SJCRH30 (cell line): ENCODE data around the gene ATP5F1B. TPM values are rescaled to one million over a fixed set of nuclear protein-coding genes. Genes with fewer than 3 reads are reported as not detected.
"Not testable (repeated sequence)": the region's sequence is repeated elsewhere in the genome, so short reads cannot be mapped to it uniquely, and the experiment has no call there.

Source experiments
- DNase-seq, 2 experiments: peaks; one replicate each; pipeline ENCODE4 v3.0.0-alpha.2; 2015 to 2020
- H3K27ac ChIP-seq: fragments of 250-450 bp; sonication (Bioruptor Pico); 2 replicates; pipeline ENCODE4 v1.5.1; 2020; ENCODE audit warnings: mild to moderate bottlenecking, moderate library complexity
- H3K27me3 ChIP-seq: fragments of 250-450 bp; sonication (Bioruptor Pico); 2 replicates; pipeline ENCODE4 v1.5.1; 2020; ENCODE audit warnings: mild to moderate bottlenecking, moderate library complexity
- H3K36me3 ChIP-seq: fragments of 250-450 bp; sonication (Bioruptor Pico); 2 replicates; pipeline ENCODE4 v1.5.1; 2020; ENCODE audit warnings: mild to moderate bottlenecking, moderate library complexity
- H3K4me1 ChIP-seq: fragments of 250-450 bp; sonication (Bioruptor Pico); 2 replicates; pipeline ENCODE4 v1.5.1; 2020; ENCODE audit warnings: mild to moderate bottlenecking, moderate library complexity
- H3K4me3 ChIP-seq: fragments of 250-450 bp; sonication (Bioruptor Pico); 2 replicates; pipeline ENCODE4 v1.5.1; 2020; ENCODE audit warnings: mild to moderate bottlenecking, moderate library complexity
- H3K9me3 ChIP-seq: fragments of 250-450 bp; sonication (Bioruptor Pico); replicated peaks from 2 replicates; pipeline ENCODE4 v1.5.1; 2020; ENCODE audit warnings: mild to moderate bottlenecking, moderate library complexity
- total RNA-seq: library from RNA; depleted of rRNA; stranded (reverse); fragments of >200 nt; shearing (Covaris generic); gene quantifications from 2 replicates; pipeline ENCODE4 v1.2.3, GENCODE V29; 2014

The ATP5F1B gene
- total RNA-seq, 1 experiment from 2014 or later = 730 TPM

DNA sequence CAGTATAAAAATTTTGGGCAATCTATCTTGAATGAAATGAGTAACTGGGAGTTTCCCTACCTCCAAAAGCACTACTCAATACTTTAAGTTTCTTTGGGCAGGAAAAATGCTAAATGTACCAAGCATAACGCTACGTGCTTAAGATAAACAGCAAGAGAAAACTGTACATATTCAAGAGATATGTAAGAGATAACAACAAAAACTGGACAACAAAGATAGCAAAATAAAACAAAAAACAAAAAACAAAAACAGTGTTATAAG, 22.3 kb upstream of the ATP5F1B start:
- no peak overlapping the region for H3K27ac ChIP-seq
- H3K36me3 ChIP-seq = peaks cover 94% of the 10 kb centered on the region
- no peaks in the 10 kb centered on the region for H3K27me3 ChIP-seq
- no peaks in the 10 kb centered on the region; the same call in 1 of the 2 replicates for H3K9me3 ChIP-seq
- no peak overlapping the region for H3K4me3 ChIP-seq
- no peaks in the 10 kb centered on the region for H3K4me1 ChIP-seq
- no peak for DNase-seq

DNA sequence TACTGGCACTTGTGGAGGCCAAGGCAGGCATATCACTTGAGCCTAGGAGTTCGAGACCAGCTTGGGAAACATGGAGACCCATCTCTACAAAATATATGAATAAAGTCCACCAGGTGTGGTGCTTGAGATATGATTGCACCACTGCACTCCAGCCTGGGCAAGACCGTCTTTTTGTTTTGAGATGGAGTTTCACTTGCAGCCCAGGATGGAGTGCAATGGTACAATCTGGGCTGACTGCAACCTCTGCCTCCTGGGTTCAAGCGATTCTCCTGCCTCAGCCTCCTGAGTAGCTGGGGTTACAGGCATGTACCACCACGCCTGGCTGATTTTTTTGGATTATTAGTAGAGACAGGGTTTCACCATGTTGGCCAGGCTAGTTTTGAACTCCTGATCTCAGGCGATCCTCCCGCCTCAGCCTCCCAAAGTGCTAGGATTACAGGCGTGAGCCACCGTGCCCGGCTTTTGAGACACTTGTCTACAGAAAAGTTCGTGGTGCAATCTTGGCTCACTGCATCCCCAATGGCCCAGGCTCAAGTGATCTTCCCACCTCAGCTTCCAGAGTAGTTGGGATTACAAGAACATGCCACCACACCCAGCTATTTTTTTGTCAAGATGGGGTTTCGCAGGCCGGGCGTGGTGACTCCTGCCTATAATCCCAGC, 16.3 kb upstream of the ATP5F1B start:
- Histone ChIP-seq H3K27ac (no peak overlapping the region), H3K27me3 (no peaks in the 10 kb centered on the region), H3K36me3 (peaks cover 39% of the 10 kb centered on the region), H3K4me1 (no peaks in the 10 kb centered on the region), H3K9me3 (no peaks in the 10 kb centered on the region; the same call in 1 of the 2 replicates), H3K4me3 (no peak overlapping the region)
- DNase-seq = no peak

DNA sequence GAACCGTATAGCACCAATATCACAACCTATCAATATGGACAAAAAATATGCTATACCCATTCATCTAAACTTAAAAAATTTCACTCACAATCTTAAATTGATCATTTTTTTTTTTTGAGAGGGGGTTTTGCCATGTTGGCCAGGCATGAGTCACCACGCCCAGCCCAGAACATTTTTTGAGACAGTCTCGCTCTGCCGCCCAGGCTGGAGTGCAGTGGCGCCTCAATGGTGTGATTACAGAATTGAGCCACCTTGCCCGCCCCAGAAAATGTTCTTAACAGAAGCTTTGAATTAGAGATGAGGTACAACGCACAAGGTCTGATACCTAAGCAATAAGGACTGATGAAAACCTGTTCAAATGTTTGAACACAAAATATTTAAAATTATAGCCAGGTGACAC, 15.8 kb upstream of the ATP5F1B start:
- Histone ChIP-seq H3K4me1 (no peaks in the 10 kb centered on the region), H3K27ac (no peak overlapping the region), H3K4me3 (no peak overlapping the region), H3K36me3 (peaks cover 35% of the 10 kb centered on the region), H3K9me3 (no peaks in the 10 kb centered on the region; the same call in 1 of the 2 replicates), H3K27me3 (no peaks in the 10 kb centered on the region)
- DNase-seq = no peak

DNA sequence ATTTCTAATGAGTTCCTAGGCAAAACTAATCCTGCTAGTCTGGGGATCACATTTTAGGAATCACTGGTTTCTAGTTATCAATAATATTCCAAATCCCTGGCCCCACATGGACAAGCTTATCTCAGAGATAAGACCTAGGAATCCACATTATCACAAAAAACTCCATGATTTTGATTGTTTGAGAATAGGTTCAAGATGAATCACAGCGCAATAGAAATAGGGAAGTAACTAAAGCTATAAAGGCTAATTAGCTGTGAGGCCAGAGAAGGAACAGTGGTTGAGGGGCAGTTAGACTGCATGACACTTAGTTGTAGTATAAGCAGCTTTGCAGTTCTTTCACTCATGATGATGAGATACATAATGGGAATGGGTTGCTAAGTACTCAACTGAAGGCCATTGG, 13.1 kb upstream of the ATP5F1B start:
- Histone ChIP-seq H3K27ac (no peak overlapping the region), H3K36me3 (peaks cover 12% of the 10 kb centered on the region), H3K9me3 (no peaks in the 10 kb centered on the region; the same call in 1 of the 2 replicates), H3K4me3 (no peak overlapping the region), H3K4me1 (no peaks in the 10 kb centered on the region), H3K27me3 (no peaks in the 10 kb centered on the region)
- DNase-seq = no peak

DNA sequence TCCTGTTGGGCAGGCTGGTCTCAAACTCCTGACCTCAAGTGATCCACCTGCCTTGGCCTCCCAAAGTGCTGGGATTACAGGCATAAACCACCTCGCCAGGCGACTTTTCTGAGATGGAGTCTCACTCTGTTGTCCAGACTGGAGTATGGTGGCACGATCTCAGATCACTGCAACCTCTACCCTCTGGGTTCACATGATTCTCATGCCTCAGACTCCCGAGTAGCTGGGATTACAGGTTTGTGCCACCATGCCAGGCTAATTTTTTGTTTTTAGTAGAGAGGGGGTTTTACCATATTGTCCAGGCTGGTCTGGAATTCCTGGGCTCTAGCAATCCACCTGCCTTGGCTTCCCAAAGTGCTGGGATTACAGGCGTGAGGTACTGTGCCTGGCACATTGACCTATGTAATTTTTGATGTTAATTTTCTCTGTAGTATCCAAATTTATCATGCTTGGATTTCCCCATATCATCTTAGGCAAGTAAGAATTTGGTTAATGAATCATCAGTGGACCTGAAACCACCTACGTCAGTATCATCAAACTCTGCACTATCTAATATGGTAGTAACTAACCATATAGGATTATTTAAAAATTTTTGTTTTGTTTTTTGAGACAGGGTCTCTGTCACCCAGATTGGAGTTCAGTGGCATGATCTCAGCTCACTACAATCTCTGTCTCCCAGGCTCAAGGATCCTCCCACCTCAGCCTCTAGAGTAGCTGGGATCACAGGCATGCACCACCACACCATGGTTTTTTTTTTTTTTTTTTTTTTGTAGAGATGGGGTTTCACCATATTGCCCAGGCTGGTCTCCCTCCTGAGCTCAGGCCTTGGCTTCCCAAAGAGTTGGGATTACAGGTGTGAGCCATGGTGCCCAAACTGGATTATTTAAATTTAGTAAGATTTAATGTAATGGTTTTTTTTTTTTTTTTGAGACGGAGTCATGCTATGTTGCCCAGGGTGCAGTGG, 11.9 kb upstream of the ATP5F1B start:
- Histone ChIP-seq H3K27me3 (no peaks in the 10 kb centered on the region), H3K9me3 (0 out of 2 replicates have a peak, but pooled peaks cover 2% of the 10 kb centered on the region), H3K27ac (no peak overlapping the region), H3K4me1 (no peaks in the 10 kb centered on the region), H3K36me3 (no peaks in the 10 kb centered on the region), H3K4me3 (no peak overlapping the region)
- no peak for DNase-seq

DNA sequence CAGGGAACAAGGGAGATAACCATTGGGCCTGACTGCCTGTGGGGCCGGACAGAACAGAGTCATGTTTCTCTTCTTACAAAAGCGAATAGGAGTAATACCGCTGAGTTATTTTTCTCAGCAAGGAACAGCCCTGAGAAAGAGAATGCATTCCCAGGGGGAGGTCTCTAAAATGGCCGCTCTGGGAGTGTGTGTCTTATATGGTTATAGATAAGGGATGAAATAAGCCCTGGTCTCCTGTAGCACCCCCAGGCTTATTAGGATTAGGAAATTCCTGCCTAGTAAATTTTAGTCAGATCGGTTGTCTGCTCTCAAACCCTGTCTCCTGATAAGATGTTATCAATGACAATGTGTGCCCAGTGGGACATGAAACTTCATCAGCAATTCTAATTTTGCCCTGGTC, 8.0 kb upstream of the ATP5F1B start:
- H3K4me3 ChIP-seq = not testable (repeated sequence)

DNA sequence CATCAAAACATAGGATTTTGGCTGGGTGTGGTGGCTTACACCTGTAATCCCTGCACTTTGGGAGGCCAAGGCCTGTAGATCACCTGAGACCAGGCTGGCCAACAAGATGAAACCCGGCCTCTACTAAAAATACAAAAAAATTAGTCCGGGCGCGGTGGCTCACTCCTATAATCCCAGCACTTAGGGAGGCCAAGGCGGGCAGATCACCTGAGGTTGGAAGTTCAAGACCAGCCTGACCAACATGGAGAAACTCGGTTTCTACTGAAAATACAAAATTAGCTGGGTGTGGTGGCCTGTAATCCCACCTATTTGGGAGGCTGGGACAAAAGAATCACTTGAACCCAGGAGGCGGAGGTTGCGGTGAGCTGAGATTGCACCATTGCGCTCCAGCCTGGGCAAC, 2.2 kb upstream of the ATP5F1B start:
- H3K4me1 ChIP-seq, H3K9me3 ChIP-seq, H3K27me3 ChIP-seq, H3K4me3 ChIP-seq, H3K27ac ChIP-seq, DNase-seq: not testable (repeated sequence)
- peaks cover 17% of the 10 kb centered on the region for H3K36me3 ChIP-seq

More for the DNA sequence above, 8.0 kb upstream of the ATP5F1B start:
- H3K27ac ChIP-seq, H3K36me3 ChIP-seq, DNase-seq, H3K27me3 ChIP-seq, H3K4me1 ChIP-seq, H3K9me3 ChIP-seq: not testable (repeated sequence)

DNA sequence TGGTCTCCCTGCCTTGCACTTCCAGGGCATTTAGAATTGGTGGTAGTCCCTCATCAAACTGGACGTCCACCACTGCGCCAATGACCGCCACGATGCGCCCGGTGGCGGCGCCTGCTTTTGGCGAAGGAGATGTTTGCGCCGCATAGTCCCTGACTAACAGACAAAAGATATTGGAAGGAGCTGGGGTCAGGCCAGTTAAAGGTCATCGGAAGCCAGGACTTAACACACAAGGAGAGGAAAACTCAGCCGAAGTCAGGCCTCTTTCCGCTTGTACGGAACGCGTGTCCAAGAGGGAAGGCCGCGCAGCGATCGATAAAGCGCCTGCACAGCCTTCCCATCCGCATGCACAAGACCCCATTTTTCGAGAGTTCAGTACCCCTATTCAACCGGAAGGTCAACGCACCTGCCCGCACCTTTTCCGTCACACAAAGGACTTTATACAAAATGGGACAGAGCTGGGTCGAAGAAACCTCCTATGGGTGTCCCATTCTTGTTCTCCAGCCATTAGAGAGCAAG, 525 bp downstream of the ATP5F1B start:
- Histone ChIP-seq H3K4me1 (peaks cover 3% of the 10 kb centered on the region; the same call in 1 of the 2 replicates), H3K4me3 (peak overlapping the region; percentile 87), H3K36me3 (peaks cover 39% of the 10 kb centered on the region), H3K9me3 (no peaks in the 10 kb centered on the region), H3K27ac (peak overlapping the region; percentile 83), H3K27me3 (no peaks in the 10 kb centered on the region)
- DNase-seq = peak in 1 of 2 experiments; percentile 24

DNA sequence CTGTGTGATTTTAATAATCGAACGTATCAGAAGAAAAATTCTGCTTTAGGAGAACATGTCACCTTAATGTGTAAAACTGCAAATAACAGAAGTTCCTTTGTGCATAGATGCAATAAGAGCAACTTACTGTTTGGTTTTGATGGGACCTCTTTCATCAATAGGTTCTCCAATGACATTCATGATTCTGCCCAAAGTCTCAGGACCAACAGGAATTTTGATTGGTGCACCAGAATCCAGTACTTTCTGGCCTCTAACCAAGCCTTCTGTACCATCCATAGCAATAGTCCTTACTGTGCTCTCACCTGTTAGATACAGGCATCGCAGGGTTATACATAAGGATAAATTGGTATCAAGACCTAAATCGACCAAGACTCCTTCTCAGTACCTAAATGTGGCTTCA, 1.1 kb downstream of the ATP5F1B start:
- Histone ChIP-seq H3K4me1 (peaks cover 3% of the 10 kb centered on the region; the same call in 1 of the 2 replicates), H3K4me3 (peak overlapping the region; percentile 87), H3K27ac (no peak overlapping the region), H3K9me3 (no peaks in the 10 kb centered on the region), H3K36me3 (peaks cover 45% of the 10 kb centered on the region), H3K27me3 (no peaks in the 10 kb centered on the region)
- DNase-seq = no peak

DNA sequence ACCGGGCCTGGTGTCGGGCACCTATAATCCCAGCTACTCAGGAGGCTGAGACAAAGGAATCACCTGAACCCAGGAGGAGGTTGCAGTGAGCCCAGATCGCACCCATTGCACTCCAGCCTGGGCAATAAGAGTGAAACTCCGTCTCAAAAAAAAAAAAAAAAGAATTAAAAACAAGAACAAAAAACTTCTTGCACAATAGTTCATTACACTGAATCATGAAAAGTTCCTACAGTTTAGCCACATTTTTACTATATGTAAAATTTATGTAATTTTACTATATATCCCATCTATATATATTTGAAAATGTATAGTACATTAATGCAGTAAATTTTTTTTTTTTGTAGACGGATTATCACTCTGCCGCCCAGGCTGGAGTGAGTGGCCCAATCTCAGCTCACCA, 4.6 kb downstream of the ATP5F1B start:
- Histone ChIP-seq H3K27ac (no peak overlapping the region), H3K4me3 (no peak overlapping the region), H3K9me3 (no peaks in the 10 kb centered on the region), H3K27me3 (no peaks in the 10 kb centered on the region), H3K36me3 (peaks cover 65% of the 10 kb centered on the region), H3K4me1 (peaks cover 3% of the 10 kb centered on the region; the same call in 1 of the 2 replicates)
- no peak for DNase-seq

DNA sequence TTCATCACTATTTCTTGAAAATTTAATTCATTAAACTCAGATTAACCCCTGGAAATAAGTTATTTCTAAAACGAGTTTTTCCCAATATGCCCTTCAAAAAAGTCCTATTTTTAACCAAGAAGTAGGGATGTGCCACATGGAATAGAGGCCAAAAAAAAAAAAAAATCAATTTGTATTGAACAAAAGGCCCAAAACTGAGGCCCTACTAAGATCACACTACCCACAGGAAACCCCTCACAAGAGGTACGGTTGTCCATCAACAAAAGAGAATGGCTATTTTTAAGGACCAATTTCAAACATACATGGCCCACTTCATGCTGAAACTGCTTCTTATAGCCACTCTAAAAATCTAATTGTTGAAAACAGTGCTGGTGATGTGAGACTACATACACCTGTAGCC, 8.2 kb downstream of the ATP5F1B start:
- no peaks in the 10 kb centered on the region for H3K9me3 ChIP-seq
- peaks cover 44% of the 10 kb centered on the region for H3K36me3 ChIP-seq
- no peak overlapping the region for H3K27ac ChIP-seq
- H3K4me1 ChIP-seq = peaks cover 2% of the 10 kb centered on the region; the same call in 1 of the 2 replicates
- no peak overlapping the region for H3K4me3 ChIP-seq
- DNase-seq = no peak
- no peaks in the 10 kb centered on the region for H3K27me3 ChIP-seq

DNA sequence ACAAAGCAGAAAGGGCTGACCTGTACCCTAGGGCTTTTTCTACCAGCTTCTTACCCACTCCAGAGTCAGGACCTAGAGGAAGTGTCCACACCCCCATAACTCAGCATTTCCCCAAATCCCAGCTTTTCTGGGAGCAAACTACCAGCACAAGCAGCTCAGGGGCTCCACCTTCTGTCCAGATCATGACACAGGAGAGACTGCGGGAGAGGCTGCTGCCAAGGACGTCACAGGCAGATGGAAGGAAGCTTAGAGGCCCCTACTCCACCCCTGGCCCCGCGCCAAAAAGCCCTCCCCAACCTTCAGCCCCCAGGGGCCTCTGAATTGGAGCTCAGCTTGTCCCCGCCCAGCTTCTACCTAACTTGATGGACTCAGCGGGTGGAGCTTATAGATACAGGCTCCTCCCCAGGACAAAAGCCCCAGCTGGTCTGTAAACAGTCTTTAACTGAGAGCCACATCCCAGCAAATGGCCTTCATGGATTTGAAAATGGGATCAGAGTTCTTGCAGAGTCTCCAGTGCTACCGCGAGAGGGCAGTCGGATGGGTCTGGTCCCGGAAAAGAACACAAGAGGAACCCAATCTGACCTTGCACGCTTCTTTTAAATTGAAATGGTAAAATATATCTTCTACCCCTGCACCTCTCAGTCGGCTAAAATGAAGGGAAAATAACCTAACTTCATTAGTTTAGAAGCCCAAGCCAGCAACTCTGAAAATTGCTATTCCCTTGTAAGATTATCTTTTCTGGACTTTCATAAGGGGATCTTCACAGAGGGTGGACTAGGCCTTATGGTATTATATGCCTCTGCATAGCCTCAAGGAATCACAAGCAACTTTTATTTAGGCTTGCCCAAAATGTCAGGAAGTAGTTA, 8.9 kb downstream of the ATP5F1B start:
- peaks cover 37% of the 10 kb centered on the region for H3K36me3 ChIP-seq
- peak; percentile 99 to 100 for DNase-seq
- H3K27ac ChIP-seq = peak overlapping the region; percentile 10; the same call in 1 of the 2 replicates
- H3K27me3 ChIP-seq = no peaks in the 10 kb centered on the region
- no peaks in the 10 kb centered on the region for H3K9me3 ChIP-seq
- peaks cover 7% of the 10 kb centered on the region; the same call in 1 of the 2 replicates for H3K4me1 ChIP-seq
- peak overlapping the region; percentile 60 for H3K4me3 ChIP-seq

DNA sequence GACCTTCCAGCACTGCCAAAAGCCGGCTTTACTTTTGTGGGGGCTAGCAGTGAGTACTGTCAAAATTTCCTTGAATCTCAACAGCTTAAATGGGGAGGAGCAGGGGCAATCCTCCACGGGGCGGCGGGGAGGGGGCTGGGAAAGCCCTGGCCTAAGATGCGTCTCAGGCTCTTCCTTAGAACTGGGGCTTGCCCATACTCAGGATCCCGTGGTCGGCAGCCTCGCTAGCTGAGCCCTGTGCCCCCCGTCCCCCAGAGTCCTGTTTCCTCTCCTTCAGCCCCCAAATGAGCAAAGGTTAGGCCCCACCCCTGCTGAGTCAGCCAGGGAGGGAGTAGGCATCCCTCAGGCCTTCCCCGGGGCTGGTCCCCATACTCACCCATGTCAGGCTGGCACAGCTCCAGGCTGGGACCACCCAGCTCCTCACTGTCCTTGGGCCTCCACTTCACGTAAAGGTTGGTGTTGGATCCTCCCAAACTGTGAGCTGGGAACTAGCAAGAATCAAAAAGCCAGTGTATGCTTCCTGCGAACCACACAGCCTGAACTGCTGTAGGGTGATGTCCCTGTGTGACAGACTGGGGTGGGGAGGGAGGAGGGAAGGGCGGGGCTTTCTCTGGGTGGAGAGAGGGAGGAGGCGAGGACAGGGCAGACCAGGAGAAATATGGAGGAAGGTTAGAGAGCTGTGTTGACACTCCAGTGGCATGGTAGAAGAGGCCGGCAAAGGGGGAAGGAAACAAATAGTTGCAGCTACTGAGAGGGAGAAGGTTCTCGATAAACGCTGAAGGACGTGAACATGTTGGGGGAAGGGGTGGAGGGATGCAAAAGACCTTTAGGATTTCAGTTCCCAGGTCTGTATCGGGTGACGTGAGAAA, 9.7 kb downstream of the ATP5F1B start:
- H3K4me3 ChIP-seq = peak overlapping the region; percentile 60
- H3K36me3 ChIP-seq = peaks cover 30% of the 10 kb centered on the region
- H3K4me1 ChIP-seq = peaks cover 7% of the 10 kb centered on the region; the same call in 1 of the 2 replicates
- peak; percentile 87 to 89 for DNase-seq
- no peaks in the 10 kb centered on the region for H3K27me3 ChIP-seq
- peak overlapping the region; percentile 20; the same call in 1 of the 2 replicates for H3K27ac ChIP-seq
- H3K9me3 ChIP-seq = no peaks in the 10 kb centered on the region
